ENCODE measurements around the gene TCP11.

Gene TCP11

GRCh38 chr6:35079311-35080000 is 61.7 kb downstream of the TCP11 start:
- no peak for DNase-seq

DNA sequence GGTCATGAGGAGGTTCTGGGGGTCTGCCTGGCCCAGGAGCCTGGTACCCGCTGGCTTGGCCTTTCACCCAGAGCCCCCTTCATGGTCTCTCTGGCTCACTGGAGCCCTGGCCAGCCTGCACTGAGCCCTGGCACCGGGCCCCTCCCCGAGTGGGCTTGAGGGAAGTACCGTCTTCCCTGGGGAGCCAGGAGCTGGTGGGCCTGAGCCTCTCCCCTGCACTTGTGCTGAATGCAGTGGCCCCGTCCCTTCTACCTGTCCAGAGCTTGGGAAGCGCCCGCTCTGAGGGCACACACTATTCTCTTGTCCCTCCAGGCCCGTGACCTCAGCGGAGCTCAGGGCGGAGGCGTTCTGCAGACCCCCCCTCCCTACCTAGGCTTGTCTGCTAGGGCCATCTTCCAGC is 62.2 kb downstream of the TCP11 start:
- no peak for DNase-seq

DNA sequence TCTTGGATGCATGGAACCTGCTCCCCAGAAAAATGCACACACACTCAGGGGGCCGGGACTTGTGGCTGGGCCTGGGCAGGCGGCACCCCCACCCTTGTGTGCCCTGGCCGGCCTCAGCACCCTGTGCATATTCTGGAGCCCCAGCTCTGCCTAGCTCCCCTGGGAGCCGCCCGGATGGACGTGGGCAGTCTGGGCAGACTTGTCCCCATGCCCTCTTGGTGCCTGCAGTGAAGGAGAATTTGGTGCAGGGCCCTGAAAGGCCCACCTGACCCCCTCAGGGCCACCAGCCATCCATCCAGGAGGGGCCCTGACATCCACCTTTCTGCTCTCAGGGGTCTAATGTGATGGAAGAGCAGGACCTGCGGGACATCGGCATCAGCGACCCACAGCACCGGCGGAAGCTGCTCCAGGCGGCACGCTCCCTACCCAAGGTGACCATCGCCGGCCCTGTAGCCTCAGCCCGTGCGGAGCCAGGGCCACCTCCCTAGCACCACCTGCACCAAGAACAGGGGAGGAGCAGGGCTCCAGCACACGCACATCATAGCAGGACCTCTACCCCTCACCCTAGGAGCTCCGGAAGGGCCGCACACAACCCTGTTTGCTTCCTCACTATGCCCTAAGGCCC is 62.8 kb downstream of the TCP11 start:
- DNase-seq, result no peak

DNA sequence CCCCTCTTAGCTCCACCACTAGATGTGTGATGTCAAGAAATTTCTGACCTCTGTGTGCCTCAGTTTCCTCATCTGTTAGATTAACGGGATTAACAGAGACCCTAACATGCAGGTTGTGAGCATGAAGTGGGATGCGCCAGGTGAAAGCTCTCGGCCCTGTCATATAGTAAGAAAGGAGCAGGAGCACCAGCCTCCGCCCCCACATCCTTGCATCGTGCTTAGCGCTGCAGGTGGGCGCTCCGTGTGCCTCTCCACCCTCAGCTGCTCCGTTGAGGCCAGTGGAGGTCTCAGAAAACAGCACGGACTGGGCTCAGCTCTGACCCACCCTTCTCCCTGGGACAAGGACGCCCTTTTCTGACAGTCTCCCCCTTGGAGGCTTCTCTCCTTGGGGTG is 63.4 kb downstream of the TCP11 start:
- DNase-seq, result no peak

GRCh38 chr6:35076997-35077712 is 64.0 kb downstream of the TCP11 start:
- DNase-seq, result no peak

GRCh38 chr6:35073766-35074471 is 67.2 kb downstream of the TCP11 start:
- DNase-seq, result no peak

DNA sequence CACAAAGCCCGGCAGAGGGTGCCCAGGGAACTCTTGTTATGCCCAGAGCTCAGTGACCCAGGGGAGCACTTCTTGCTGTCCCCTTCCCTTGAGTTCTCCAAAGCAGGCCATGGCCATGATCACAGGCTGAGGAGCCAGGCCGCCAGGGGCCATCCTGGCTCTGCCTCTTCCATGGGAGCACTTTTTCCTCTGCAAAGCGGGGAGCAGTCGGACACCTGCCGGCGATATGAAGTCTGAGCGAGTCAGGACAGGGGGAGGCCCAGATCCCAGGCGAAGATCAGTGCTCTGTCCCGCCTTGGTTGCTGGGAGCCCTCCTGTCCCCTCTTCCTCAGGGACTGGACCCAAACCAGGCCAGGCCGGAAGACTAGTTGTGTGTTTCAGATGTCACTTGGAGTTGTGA is 67.9 kb downstream of the TCP11 start:
- no peak for DNase-seq

DNA sequence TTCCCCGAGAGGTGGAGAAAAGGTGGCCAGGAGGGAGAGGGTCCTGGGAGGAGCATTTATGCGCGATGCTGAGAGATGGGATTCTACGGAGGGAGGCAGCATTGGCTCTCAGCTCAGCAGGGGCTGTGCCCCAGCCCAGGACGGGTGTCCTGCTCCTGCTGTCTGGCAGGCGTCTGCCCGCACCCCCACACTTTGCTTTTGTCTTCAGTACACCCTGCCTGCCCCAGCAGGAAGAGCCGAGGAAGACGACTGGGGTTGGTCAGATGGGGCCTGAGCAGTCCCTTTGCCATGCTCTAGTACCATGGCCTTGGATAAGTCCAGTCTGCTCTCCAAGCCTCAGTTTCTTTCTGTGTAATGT is 68.5 kb downstream of the TCP11 start:
- no peak for DNase-seq

- no peak for DNase-seq
Measured at GRCh38 chr6:35072051-35072697, 69.0 kb downstream of the TCP11 start.

- DNase-seq, result no peak
Measured at GRCh38 chr6:35071347-35071994, 69.7 kb downstream of the TCP11 start.

GRCh38 chr6:35070111-35070510 is 71.0 kb downstream of the TCP11 start:
- no peak for DNase-seq

- DNase-seq, result no peak
Measured at GRCh38 chr6:35069262-35069661, 71.9 kb downstream of the TCP11 start.

- DNase-seq, result no peak
Measured at GRCh38 chr6:35068644-35069043, 72.5 kb downstream of the TCP11 start.

DNA sequence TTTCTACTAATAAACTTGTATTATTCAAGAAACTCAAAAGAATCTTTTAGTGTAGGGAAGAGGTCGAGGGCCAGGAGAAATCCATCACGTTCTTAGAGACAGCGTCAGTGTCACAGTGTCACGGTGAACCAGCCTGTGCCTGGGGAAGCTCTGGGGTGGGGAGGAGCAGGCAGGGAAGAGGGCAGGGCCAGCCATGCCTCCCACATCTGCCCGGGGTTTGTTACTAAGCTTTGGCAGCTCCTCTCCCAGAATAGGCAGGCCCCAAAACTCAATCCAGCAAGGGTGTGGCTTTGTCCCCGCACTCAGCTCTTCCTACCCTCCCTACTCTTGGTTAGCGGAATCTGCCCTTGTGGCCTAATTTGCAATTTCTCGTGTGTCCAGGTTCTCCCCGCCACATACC is 72.9 kb downstream of the TCP11 start:
- no peak for DNase-seq
